ENCODE measurements around the gene EGR2. TPM values are rescaled to one million over a fixed set of nuclear protein-coding genes. Genes with fewer than 3 reads are reported as not detected.

The EGR2 gene
- total RNA-seq, 1 experiment from 2014 or later: 0.92 TPM

Other genes with a start within 250 kb of the EGR2 start
- 29.3 to 30.6 TPM (median 29.8 TPM) in 3 replicates for gene ADO, start 11.6 kb downstream of the EGR2 start, total RNA-seq (2021)